GM12874 (cell line): ENCODE data around the gene PGBD1.

Experiments used
- TF ChIP-seq, protein P1 (sequence below): IDR thresholded peaks from 2 replicates; pipeline ENCODE4 v1.5.1; 2011; ENCODE audit warnings: low read depth, mild to moderate bottlenecking, control low read depth, low read length, moderate library complexity; ENCODE audit not compliant: insufficient read depth

Gene PGBD1

DNA sequence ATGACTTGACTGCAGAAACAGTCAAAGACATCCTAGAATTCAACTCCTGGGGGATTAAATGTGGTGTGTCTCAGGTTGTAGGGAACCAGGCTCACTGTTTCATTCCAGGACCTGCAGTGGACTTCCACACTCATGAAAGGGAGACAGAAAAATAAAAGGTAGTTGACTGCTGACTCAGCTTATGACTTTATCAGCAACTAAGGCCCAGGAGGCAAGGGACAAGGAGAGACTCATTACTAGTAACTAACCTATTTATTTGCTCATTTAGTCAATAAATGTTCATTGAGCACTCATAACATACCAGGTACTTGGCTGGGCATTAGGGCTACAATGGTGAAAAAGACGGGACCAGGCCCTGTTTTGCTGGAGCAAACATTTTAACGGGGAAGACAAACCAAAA, 51.7 kb downstream of the PGBD1 start:
- TF ChIP-seq, protein P1, sequence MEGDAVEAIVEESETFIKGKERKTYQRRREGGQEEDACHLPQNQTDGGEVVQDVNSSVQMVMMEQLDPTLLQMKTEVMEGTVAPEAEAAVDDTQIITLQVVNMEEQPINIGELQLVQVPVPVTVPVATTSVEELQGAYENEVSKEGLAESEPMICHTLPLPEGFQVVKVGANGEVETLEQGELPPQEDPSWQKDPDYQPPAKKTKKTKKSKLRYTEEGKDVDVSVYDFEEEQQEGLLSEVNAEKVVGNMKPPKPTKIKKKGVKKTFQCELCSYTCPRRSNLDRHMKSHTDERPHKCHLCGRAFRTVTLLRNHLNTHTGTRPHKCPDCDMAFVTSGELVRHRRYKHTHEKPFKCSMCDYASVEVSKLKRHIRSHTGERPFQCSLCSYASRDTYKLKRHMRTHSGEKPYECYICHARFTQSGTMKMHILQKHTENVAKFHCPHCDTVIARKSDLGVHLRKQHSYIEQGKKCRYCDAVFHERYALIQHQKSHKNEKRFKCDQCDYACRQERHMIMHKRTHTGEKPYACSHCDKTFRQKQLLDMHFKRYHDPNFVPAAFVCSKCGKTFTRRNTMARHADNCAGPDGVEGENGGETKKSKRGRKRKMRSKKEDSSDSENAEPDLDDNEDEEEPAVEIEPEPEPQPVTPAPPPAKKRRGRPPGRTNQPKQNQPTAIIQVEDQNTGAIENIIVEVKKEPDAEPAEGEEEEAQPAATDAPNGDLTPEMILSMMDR, result no peak

- TF ChIP-seq, protein P1, result no peak
These were observed 52.2 kb downstream of the PGBD1 start for GRCh38 chr6:28333599-28334018.

GRCh38 chr6:28334286-28335039, 53.1 kb downstream of the PGBD1 start:
- TF ChIP-seq, protein P1, result no peak

GRCh38 chr6:28335040-28335563, 53.7 kb downstream of the PGBD1 start:
- TF ChIP-seq, protein P1, result no peak

GRCh38 chr6:28335564-28336283, 54.4 kb downstream of the PGBD1 start, which contains the start of gene ZSCAN31:
TSS of gene ZSCAN31 (minus strand) at chr6:28336148. CDS start at chr6:28329683, 6,465 bp downstream.
- TF ChIP-seq, protein P1, result no peak

GRCh38 chr6:28336284-28337120, 55.1 kb downstream of the PGBD1 start:
- TF ChIP-seq, protein P1, result no peak
